ENCODE measurements around the gene TM2D3.

GRCh38 chr15:101625184-101625583, 27.0 kb downstream of the TM2D3 start:
- TF ChIP-seq, protein P1, sequence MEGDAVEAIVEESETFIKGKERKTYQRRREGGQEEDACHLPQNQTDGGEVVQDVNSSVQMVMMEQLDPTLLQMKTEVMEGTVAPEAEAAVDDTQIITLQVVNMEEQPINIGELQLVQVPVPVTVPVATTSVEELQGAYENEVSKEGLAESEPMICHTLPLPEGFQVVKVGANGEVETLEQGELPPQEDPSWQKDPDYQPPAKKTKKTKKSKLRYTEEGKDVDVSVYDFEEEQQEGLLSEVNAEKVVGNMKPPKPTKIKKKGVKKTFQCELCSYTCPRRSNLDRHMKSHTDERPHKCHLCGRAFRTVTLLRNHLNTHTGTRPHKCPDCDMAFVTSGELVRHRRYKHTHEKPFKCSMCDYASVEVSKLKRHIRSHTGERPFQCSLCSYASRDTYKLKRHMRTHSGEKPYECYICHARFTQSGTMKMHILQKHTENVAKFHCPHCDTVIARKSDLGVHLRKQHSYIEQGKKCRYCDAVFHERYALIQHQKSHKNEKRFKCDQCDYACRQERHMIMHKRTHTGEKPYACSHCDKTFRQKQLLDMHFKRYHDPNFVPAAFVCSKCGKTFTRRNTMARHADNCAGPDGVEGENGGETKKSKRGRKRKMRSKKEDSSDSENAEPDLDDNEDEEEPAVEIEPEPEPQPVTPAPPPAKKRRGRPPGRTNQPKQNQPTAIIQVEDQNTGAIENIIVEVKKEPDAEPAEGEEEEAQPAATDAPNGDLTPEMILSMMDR (IDR thresholded peaks at IDR 0.05): no peak
- no peak for TF ChIP-seq POLR2A (IDR thresholded peaks at IDR 0.05)
- TF ChIP-seq EP300 (IDR thresholded peaks at IDR 0.05): no peak

Measured in ovary (tissue), 3 donors.